ENCODE results near the gene MGAT5B. TPM values are rescaled to one million over a fixed set of nuclear protein-coding genes. Genes with fewer than 3 reads are reported as not detected.

Gene MGAT5B
- total and polyA plus RNA-seq, 9 of the 15 experiments (the other 6 are each of a cell fraction or from before 2014, with no cell fraction given) = 0.09 to 0.43 (median 0.18) TPM; not detected in 4

DNA sequence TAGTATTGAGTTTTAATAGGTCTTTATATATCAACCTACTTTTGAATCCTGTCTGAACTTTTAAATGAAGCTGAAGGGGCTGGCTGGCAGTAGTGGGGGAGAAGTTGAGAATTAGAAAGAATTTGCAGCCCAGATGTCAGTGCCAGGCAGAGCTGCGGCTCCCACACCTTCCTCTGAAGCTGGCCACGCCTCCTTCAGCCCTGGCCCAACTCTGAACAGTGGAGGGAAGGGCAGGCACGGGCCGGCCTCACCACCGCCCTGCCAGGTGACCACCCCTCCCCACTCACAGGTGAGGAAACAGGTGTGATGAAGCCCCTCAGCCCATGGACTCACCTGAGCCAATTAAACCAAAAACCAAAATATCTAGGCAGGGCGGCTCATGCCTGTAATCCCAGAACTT lies 87.0 kb downstream of the MGAT5B start:
- intact Hi-C loops (cut with micrococcal nuclease) = no loop called here

More for the DNA sequence above, 87.0 kb downstream of the MGAT5B start:
- Histone ChIP-seq H3K9ac (ENCODE audit: insufficient read depth in 1 of 2, low read depth in 2 of 2, low read length in 2 of 2) (no peak overlapping the region), H3K4me1 (replicated peaks in 1 of 2; ENCODE audit: control insufficient read depth in 2 of 2, insufficient read depth in 2 of 2, low read length in 2 of 2) (no peaks in the 10 kb centered on the region; a peak in 1 of 5 replicates), H3K79me2 (ENCODE audit: control insufficient read depth, insufficient read depth, low read length) (no peaks in the 10 kb centered on the region), H3K9me1 (ENCODE audit: control insufficient read depth, insufficient read depth, low read length) (no peaks in the 10 kb centered on the region), H3K4me3 (no peak overlapping the region), H3K27ac (ENCODE audit: extremely low read depth, low read depth, low read length) (no peak overlapping the region), H3K9me3 (replicated peaks; ENCODE audit: control insufficient read depth, insufficient read depth, low read depth, low read length) (no peaks in the 10 kb centered on the region), H3K27me3 (ENCODE audit: control insufficient read depth in 2 of 2, insufficient read depth in 2 of 2, low read length in 2 of 2) (peaks cover 42 to 71% of the 10 kb centered on the region in 2 experiments; a peak in 4 of 5 replicates), H2AFZ (ENCODE audit: low read depth, low read length) (no peak overlapping the region), H3K36me3 (ENCODE audit: control insufficient read depth, insufficient read depth, low read length) (no peaks in the 10 kb centered on the region), H4K20me1 (replicated peaks; ENCODE audit: control insufficient read depth, insufficient read depth, low read length) (peaks cover 8% of the 10 kb centered on the region; the same call in 1 of the 2 replicates), H3K4me2 (ENCODE audit: insufficient read depth, low read length) (no peak overlapping the region)
- no peak for ATAC-seq
- ChIA-PET CTCF (ENCODE audit: low intra/inter-chr PET ratio) (no interaction called here), POLR2A (interaction anchor here (1.5 kb wide), 1 partner anchor 12 kb away, joined by 7 read pairs; no protein-coding TSS in a partner anchor)
- FAIRE-seq = no peak
- WGBS (ENCODE audit: insufficient coverage, low coverage, missing lambda C conversion rate) = 2% methylated on average over 6 of the region's 6 CpGs
- DNase-seq (ENCODE audit: extremely low read depth in 1 of 4, low spot score in 3 of 4) = no peak
- BruUV-seq (replicated peaks) = no TSS peak
- in situ Hi-C loops (cut with MboI) = no loop called here
- TF ChIP-seq FUS (optimal IDR thresholded peaks at IDR 0.05; ENCODE audit: low read depth, low read length) = no peak
- no peak for TF ChIP-seq TEAD1 (CRISPR knock-in tag; IDR thresholded peaks at IDR 0.05)
- no peak for TF ChIP-seq FIP1L1 (IDR thresholded peaks at IDR 0.05; ENCODE audit: low read depth, low read length, poor library complexity, severe bottlenecking)
- no peak for TF ChIP-seq PHF21A (IDR thresholded peaks at IDR 0.05; ENCODE audit: borderline replicate concordance, low read depth)
- TF ChIP-seq, protein P1, sequence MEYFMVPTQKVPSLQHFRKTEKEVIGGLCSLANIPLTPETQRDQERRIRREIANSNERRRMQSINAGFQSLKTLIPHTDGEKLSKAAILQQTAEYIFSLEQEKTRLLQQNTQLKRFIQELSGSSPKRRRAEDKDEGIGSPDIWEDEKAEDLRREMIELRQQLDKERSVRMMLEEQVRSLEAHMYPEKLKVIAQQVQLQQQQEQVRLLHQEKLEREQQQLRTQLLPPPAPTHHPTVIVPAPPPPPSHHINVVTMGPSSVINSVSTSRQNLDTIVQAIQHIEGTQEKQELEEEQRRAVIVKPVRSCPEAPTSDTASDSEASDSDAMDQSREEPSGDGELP (CRISPR knock-in tag; IDR thresholded peaks at IDR 0.05; ENCODE audit: borderline replicate concordance) = no peak
- no peak for TF ChIP-seq ATF1 (CRISPR knock-in tag; IDR thresholded peaks at IDR 0.05)
- no peak for TF ChIP-seq ATF1 (tag; IDR thresholded peaks at IDR 0.05)
